HepG2 (cell line): ENCODE data around the gene GRB2. TPM values are rescaled to one million over a fixed set of nuclear protein-coding genes. Genes with fewer than 3 reads are reported as not detected.
A peak's percentile ranks its signal among the peaks of the same experiment; 100 is the strongest.

Source experiments
- ATAC-seq: fragments of 200-7000 bp; cut with Tn5 transposase; 3 replicates; pipeline ENCODE4 v1.9.1; 2020; ENCODE audit warnings: mild to moderate bottlenecking, moderate library complexity
- BruUV-seq: library from RNA; stranded (reverse); fragments of 400-500 nt; replicated peaks from 2 replicates; lab custom pipeline; 2021; lab: Mats Ljungman, UMichigan
- CTCF ChIA-PET: fragments of 300-600 bp; formaldehyde crosslinking; extraction: SDS; loops from one replicate; lab custom pipeline; 2021; ENCODE audit warnings: low total read pairs, inconsistent platforms, low intra/inter-chr PET ratio; lab: Yijun Ruan, JAX
- POLR2A ChIA-PET: fragments of 350-600 bp; sonication (Branson Sonifier 250); formaldehyde crosslinking; loops from one replicate; lab custom pipeline; 2020; ENCODE audit warnings: antibody characterized with exemption, inconsistent platforms; lab: Yijun Ruan, JAX
- DNase-seq: peaks from one replicate; pipeline ENCODE4 v3.0.0-alpha.2; 2015; ENCODE audit warnings: low spot score
- FAIRE-seq: peaks from 3 replicates; lab custom pipeline; 2011; peaks lifted over from hg19 to GRCh38; lab: Jason Lieb, UNC
- H2AFZ ChIP-seq: one replicate; pipeline ENCODE4 v1.6.1; 2011; ENCODE audit warnings: low read length, inconsistent platforms
- H3K27ac ChIP-seq: fragments of 300-600 bp; 3 replicates; pipeline ENCODE4 v1.8.0; 2011; ENCODE audit warnings: mixed run types, mild to moderate bottlenecking, mixed read lengths, low read length, inconsistent platforms; ENCODE audit not compliant: insufficient read depth; ENCODE audit errors: extremely low read length
- H3K27me3 ChIP-seq, 2 experiments: fragments of 200-600 bp in 1 of 2; 2 replicates in 1 of 2; 3 replicates in 1 of 2; pipeline versions ENCODE4 v1.6.0 to v1.8.0; 2011; ENCODE audit warnings: low read length in 2 of 2, mild to moderate bottlenecking in 2 of 2, moderate library complexity in 2 of 2, inconsistent platforms in 1 of 2; ENCODE audit not compliant: insufficient read depth in 2 of 2, control insufficient read depth in 1 of 2
- H3K36me3 ChIP-seq, 2 experiments: fragments of 200-600 bp in 1 of 2; replicated peaks in 1 of 2; 2 replicates in 1 of 2; 3 replicates in 1 of 2; pipeline versions ENCODE4 v1.5.1 to v1.8.0; 2011; ENCODE audit warnings: low read length in 2 of 2, inconsistent platforms in 1 of 2; ENCODE audit not compliant: insufficient read depth in 2 of 2, control insufficient read depth in 1 of 2
- H3K4me1 ChIP-seq: 2 replicates; pipeline ENCODE4 v1.5.1; 2012; ENCODE audit warnings: low read length, inconsistent platforms; ENCODE audit not compliant: insufficient read depth
- H3K4me2 ChIP-seq: 2 replicates; pipeline ENCODE4 v1.6.0; 2011; ENCODE audit warnings: low read depth, low read length, inconsistent platforms
- H3K4me3 ChIP-seq, 3 experiments: fragments of 200-600 bp in 1 of 3; sonication (generic), shearing (Covaris generic) in 1 of 3; replicated peaks in 1 of 3; 2 replicates each; pipeline ENCODE4 v1.5.1; 2011 to 2016; ENCODE audit warnings: low read length in 3 of 3, inconsistent platforms in 2 of 3, low read depth in 2 of 3, mild to moderate bottlenecking in 2 of 3, control low read depth in 1 of 3, mixed read lengths in 1 of 3; ENCODE audit not compliant: insufficient read depth in 1 of 3
- H3K79me2 ChIP-seq: one replicate; pipeline ENCODE4 v1.6.1; 2011; ENCODE audit warnings: low read length, inconsistent platforms; ENCODE audit not compliant: insufficient read depth
- H3K9ac ChIP-seq: 2 replicates; pipeline ENCODE4 v1.6.0; 2011; ENCODE audit warnings: mild to moderate bottlenecking, low read depth, low read length, inconsistent platforms; ENCODE audit not compliant: insufficient read depth
- H3K9me3 ChIP-seq: 2 replicates; pipeline ENCODE4 v1.5.1; 2012; ENCODE audit warnings: mild to moderate bottlenecking, low read length
- H4K20me1 ChIP-seq: 2 replicates; pipeline ENCODE4 v1.6.0; 2011; ENCODE audit warnings: inconsistent platforms, mild to moderate bottlenecking, low read length, moderate library complexity; ENCODE audit not compliant: insufficient read depth
- DNMT1 ChIP-seq: sonication (generic); formaldehyde crosslinking; IDR thresholded peaks from 2 replicates; pipeline ENCODE4 v1.5.1; 2020; ENCODE audit warnings: mild to moderate bottlenecking, missing genetic modification reagents
- HDAC2 ChIP-seq: sonication (generic); formaldehyde crosslinking; IDR thresholded peaks from 2 replicates; pipeline ENCODE4 v1.4.0; 2020; ENCODE audit warnings: missing genetic modification reagents
- HOMEZ ChIP-seq: IDR thresholded peaks from 2 replicates; pipeline ENCODE4 v1.6.1; 2016; ENCODE audit warnings: low read depth
- KAT8 ChIP-seq: IDR thresholded peaks from 2 replicates; pipeline ENCODE4 v1.6.1; 2016; ENCODE audit warnings: missing genetic modification reagents, missing compliant biosample characterization
- MED1 ChIP-seq: sonication (generic); formaldehyde crosslinking; IDR thresholded peaks from 2 replicates; pipeline ENCODE4 v1.4.0; 2020; ENCODE audit warnings: missing genetic modification reagents
- NR2F1 ChIP-seq, 2 experiments: fragments of 450-650 bp in 1 of 2; formaldehyde crosslinking in 1 of 2; IDR thresholded peaks; 2 replicates each; pipeline versions ENCODE4 v1.5.0 to v1.6.1; 2016 to 2020; ENCODE audit warnings: mild to moderate bottlenecking in 1 of 2, missing compliant biosample characterization in 1 of 2, missing genetic modification reagents in 1 of 2, moderate library complexity in 1 of 2
- NR2F6 ChIP-seq, 2 experiments: IDR thresholded peaks; 2 replicates each; pipeline ENCODE4 v1.6.1; 2016; ENCODE audit warnings: antibody characterized with exemption in 1 of 2, mild to moderate bottlenecking in 1 of 2
- RAD21 ChIP-seq: fragments of 450-650 bp; formaldehyde crosslinking; IDR thresholded peaks from 2 replicates; pipeline ENCODE4 v1.5.0; 2020; ENCODE audit warnings: mild to moderate bottlenecking
- RCOR2 ChIP-seq: IDR thresholded peaks from 2 replicates; pipeline ENCODE4 v1.6.1; 2016; ENCODE audit warnings: missing biosample characterization, missing genetic modification reagents
- THRA ChIP-seq: sonication (generic); formaldehyde crosslinking; IDR thresholded peaks from 2 replicates; pipeline ENCODE4 v1.4.0; 2020; ENCODE audit warnings: missing genetic modification reagents, borderline replicate concordance
- ZFX ChIP-seq: sonication (generic); formaldehyde crosslinking; IDR thresholded peaks from 2 replicates; pipeline ENCODE4 v1.4.0; 2020; ENCODE audit warnings: mild to moderate bottlenecking, low read depth, missing genetic modification reagents, moderate library complexity
- ZMYM3 ChIP-seq: sonication (generic); formaldehyde crosslinking; IDR thresholded peaks from 2 replicates; pipeline ENCODE4 v1.5.1; 2020; ENCODE audit warnings: mild to moderate bottlenecking, missing genetic modification reagents
- ZMYM4 ChIP-seq: sonication (generic); formaldehyde crosslinking; IDR thresholded peaks from 2 replicates; pipeline ENCODE4 v1.8.1; 2023; ENCODE audit warnings: mild to moderate bottlenecking, missing genetic modification reagents
- ZNF580 ChIP-seq: IDR thresholded peaks from 2 replicates; pipeline ENCODE4 v1.6.1; 2016; ENCODE audit warnings: low read depth, borderline replicate concordance
- WGBS: methylation state at CpG from one replicate; pipeline ENCODE4 v1.1.6; 2017; ENCODE audit warnings: low lambda C conversion rate; 5-methylcytosine and 5-hydroxymethylcytosine counted together
- in situ Hi-C: cut with HindIII; loops from 2 replicates; pipeline ENCODE4 v1.10.0; 2017; ENCODE audit warnings: low pct_unique_long_range_greater_than_20kb; ENCODE audit not compliant: extremely low pct_ligation_motif_present
- intact Hi-C: fragments of 100-400 bp; cut with micrococcal nuclease; formaldehyde crosslinking; loops from one replicate; pipeline ENCODE4 v1.10.0; 2022; ENCODE audit not compliant: unreplicated experiment
- polyA plus RNA-seq, 8 experiments: library from polyadenylated mRNA; depleted of rRNA in 3 of 8; stranded (reverse) in 7 of 8; unstranded in 1 of 8; fragments of >200 nt; fragmentation: Illumina TruSeq in 4 of 8; extraction: Trizol in 4 of 8; gene quantifications; 2 replicates each; pipeline versions ENCODE4 v1.2.1 to v1.2.3, GENCODE V29; 2011 to 2016; ENCODE audit warnings: low read depth in 4 of 8, missing spikeins in 1 of 8, mixed read lengths in 1 of 8; ENCODE audit not compliant: insufficient read depth in 1 of 8
- total RNA-seq, 5 experiments: library from RNA; depleted of rRNA; stranded (reverse); fragments of >200 nt; fragmentation: Illumina TruSeq; extraction: Trizol; gene quantifications; 2 replicates each; pipeline ENCODE4 v1.2.3, GENCODE V29; 2016; ENCODE audit warnings: low read depth in 1 of 5
- TF ChIP-seq, protein P1 (sequence below): IDR thresholded peaks from 2 replicates; pipeline ENCODE4 v1.6.1; 2018; ENCODE audit warnings: missing genetic modification reagents
- TF ChIP-seq, protein P2 (sequence below): sonication (generic); formaldehyde crosslinking; conservative IDR thresholded peaks from 2 replicates; pipeline ENCODE4 v1.4.0; 2020; ENCODE audit warnings: mild to moderate bottlenecking, missing genetic modification reagents, moderate library complexity

Gene GRB2
- total and polyA plus RNA-seq, 2 of the 13 experiments (the other 11 are each of a cell fraction or from before 2014, with no cell fraction given) = 84.6 to 92.3 TPM

- H3K27ac ChIP-seq = peak overlapping the region; percentile 21
- peak; percentile 38 for DNase-seq
- peak; percentile 71 for FAIRE-seq
- H3K9me3 ChIP-seq = no peaks in the 10 kb centered on the region
- peaks cover 63% of the 10 kb centered on the region for H3K4me1 ChIP-seq
- in situ Hi-C loops = no loop called here
- POLR2A ChIA-PET = interaction anchor here (0.8 to 1.1 kb wide), 6 partner anchors 9 to 95 kb away, joined by 3 to 4 read pairs (median 3); partner anchors contain the start of genes GGA3 and MRPS7
- H3K4me2 ChIP-seq = peak overlapping the region; percentile 48
- no peaks in the 10 kb centered on the region for H3K27me3 ChIP-seq
- no peak overlapping the region for H3K4me3 ChIP-seq
- 64% methylated on average over 9 of the region's 9 CpGs for WGBS
- no peak overlapping the region for H3K9ac ChIP-seq
- H3K36me3 ChIP-seq = peaks cover 0 to 5% of the 10 kb centered on the region in 2 experiments; a peak in 1 of 5 replicates
- H3K79me2 ChIP-seq = peaks cover 81% of the 10 kb centered on the region
- no TSS peak for BruUV-seq
- H4K20me1 ChIP-seq = peaks cover 30% of the 10 kb centered on the region
- H2AFZ ChIP-seq = no peak overlapping the region
- intact Hi-C loops = no loop called here
- ATAC-seq = peak; percentile 78
- CTCF ChIA-PET = no interaction called here
- TF ChIP-seq ZMYM4 (peak; percentile 55; the same call in 1 of the 2 replicates), KAT8 (peak; percentile 46; the same call in 1 of the 2 replicates), THRA (CRISPR knock-in tag) (peak; percentile 90), ZMYM3 (CRISPR knock-in tag) (peak; percentile 58; the same call in 1 of the 2 replicates), DNMT1 (no peak), MED1 (CRISPR knock-in tag) (peak; percentile 4; the same call in 1 of the 2 replicates), NR2F6 (IDR thresholded peaks at IDR 0.05) (no peak; the same call in 1 of the 2 replicates), NR2F6 (CRISPR knock-in tag; IDR thresholded peaks at IDR 0.05) (peak; percentile 49), ZNF580 (CRISPR knock-in tag) (no peak), HOMEZ (CRISPR knock-in tag) (peak; percentile 37; the same call in 1 of the 2 replicates), HDAC2 (CRISPR knock-in tag) (peak; percentile 70; the same call in 1 of the 2 replicates), RAD21 (CRISPR knock-in tag) (no peak), ZFX (CRISPR knock-in tag) (peak; percentile 23; the same call in 1 of the 2 replicates), RCOR2 (CRISPR knock-in tag) (peak; percentile 53; the same call in 1 of the 2 replicates), NR2F1 (CRISPR knock-in tag; IDR thresholded peaks at IDR 0.05) (peak; percentile 13 to 64; a peak in 2 of 4 replicates)
- TF ChIP-seq, protein P1, sequence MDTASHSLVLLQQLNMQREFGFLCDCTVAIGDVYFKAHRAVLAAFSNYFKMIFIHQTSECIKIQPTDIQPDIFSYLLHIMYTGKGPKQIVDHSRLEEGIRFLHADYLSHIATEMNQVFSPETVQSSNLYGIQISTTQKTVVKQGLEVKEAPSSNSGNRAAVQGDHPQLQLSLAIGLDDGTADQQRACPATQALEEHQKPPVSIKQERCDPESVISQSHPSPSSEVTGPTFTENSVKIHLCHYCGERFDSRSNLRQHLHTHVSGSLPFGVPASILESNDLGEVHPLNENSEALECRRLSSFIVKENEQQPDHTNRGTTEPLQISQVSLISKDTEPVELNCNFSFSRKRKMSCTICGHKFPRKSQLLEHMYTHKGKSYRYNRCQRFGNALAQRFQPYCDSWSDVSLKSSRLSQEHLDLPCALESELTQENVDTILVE (CRISPR knock-in tag) = no peak
- TF ChIP-seq, protein P2, sequence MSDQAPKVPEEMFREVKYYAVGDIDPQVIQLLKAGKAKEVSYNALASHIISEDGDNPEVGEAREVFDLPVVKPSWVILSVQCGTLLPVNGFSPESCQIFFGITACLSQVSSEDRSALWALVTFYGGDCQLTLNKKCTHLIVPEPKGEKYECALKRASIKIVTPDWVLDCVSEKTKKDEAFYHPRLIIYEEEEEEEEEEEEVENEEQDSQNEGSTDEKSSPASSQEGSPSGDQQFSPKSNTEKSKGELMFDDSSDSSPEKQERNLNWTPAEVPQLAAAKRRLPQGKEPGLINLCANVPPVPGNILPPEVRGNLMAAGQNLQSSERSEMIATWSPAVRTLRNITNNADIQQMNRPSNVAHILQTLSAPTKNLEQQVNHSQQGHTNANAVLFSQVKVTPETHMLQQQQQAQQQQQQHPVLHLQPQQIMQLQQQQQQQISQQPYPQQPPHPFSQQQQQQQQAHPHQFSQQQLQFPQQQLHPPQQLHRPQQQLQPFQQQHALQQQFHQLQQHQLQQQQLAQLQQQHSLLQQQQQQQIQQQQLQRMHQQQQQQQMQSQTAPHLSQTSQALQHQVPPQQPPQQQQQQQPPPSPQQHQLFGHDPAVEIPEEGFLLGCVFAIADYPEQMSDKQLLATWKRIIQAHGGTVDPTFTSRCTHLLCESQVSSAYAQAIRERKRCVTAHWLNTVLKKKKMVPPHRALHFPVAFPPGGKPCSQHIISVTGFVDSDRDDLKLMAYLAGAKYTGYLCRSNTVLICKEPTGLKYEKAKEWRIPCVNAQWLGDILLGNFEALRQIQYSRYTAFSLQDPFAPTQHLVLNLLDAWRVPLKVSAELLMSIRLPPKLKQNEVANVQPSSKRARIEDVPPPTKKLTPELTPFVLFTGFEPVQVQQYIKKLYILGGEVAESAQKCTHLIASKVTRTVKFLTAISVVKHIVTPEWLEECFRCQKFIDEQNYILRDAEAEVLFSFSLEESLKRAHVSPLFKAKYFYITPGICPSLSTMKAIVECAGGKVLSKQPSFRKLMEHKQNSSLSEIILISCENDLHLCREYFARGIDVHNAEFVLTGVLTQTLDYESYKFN = peak; percentile 58
Observed at GRCh38 chr17:75356260-75356937, 49.1 kb downstream of the GRB2 start.
